Osteocyte (in vitro differentiated cells): ENCODE measurements around the gene NAA60. TPM values are rescaled to one million over a fixed set of nuclear protein-coding genes. Genes with fewer than 3 reads are reported as not detected.
"Not testable (repeated sequence)": the region's sequence is repeated elsewhere in the genome, so short reads cannot be mapped to it uniquely, and the experiment has no call there.

Source experiments
- DNase-seq: peaks from one replicate; pipeline ENCODE4 v3.0.0; 2021; ENCODE audit warnings: mixed read lengths; ENCODE audit not compliant: unreplicated experiment; ENCODE audit errors: extremely low spot score
- H3K27ac Mint-ChIP-seq: one replicate; pipeline ENCODE4 v1.8.0; 2021; ENCODE audit warnings: mild to moderate bottlenecking, mixed read lengths; ENCODE audit not compliant: unreplicated experiment
- H3K27me3 Mint-ChIP-seq: one replicate; pipeline ENCODE4 v1.8.0; 2021; ENCODE audit warnings: mixed read lengths; ENCODE audit not compliant: unreplicated experiment
- H3K36me3 Mint-ChIP-seq: one replicate; pipeline ENCODE4 v1.8.0; 2021; ENCODE audit warnings: mixed read lengths; ENCODE audit not compliant: unreplicated experiment
- H3K4me1 Mint-ChIP-seq: one replicate; pipeline ENCODE4 v1.8.0; 2021; ENCODE audit warnings: mixed read lengths; ENCODE audit not compliant: unreplicated experiment
- H3K4me3 Mint-ChIP-seq: one replicate; pipeline ENCODE4 v1.8.0; 2021; ENCODE audit warnings: mild to moderate bottlenecking, moderate library complexity, mixed read lengths; ENCODE audit not compliant: unreplicated experiment
- H3K9me3 Mint-ChIP-seq: one replicate; pipeline ENCODE4 v1.8.0; 2021; ENCODE audit warnings: mixed read lengths; ENCODE audit not compliant: unreplicated experiment
- CTCF ChIP-seq: fragments of 200-600 bp; sonication (generic); IDR thresholded peaks from 2 replicates; pipeline ENCODE4 v1.5.0; 2021; ENCODE audit warnings: antibody characterized with exemption, mild to moderate bottlenecking, moderate library complexity
- total RNA-seq: library from RNA; stranded (reverse); gene quantifications from 2 replicates; pipeline ENCODE4 v1.2.1, GENCODE V29; 2021

The NAA60 gene
- total RNA-seq, 1 donor from 2014 or later, result 53.9 TPM

- TF ChIP-seq CTCF, result no peak
- Mint-ChIP-seq H3K9me3 (no peaks in the 10 kb centered on the region), H3K27ac (no peak overlapping the region), H3K4me3 (no peak overlapping the region), H3K4me1 (peaks cover 13% of the 10 kb centered on the region), H3K36me3 (peaks cover 3% of the 10 kb centered on the region), H3K27me3 (no peaks in the 10 kb centered on the region)
- DNase-seq, result no peak
Measured at GRCh38 chr16:3474136-3474779, 30.8 kb downstream of the NAA60 start.

GRCh38 chr16:3474870-3475269 lies 31.4 kb downstream of the NAA60 start:
- H3K4me1 Mint-ChIP-seq, result peaks cover 13% of the 10 kb centered on the region
- not testable (repeated sequence) for H3K9me3 Mint-ChIP-seq, H3K36me3 Mint-ChIP-seq, DNase-seq, H3K4me3 Mint-ChIP-seq, H3K27me3 Mint-ChIP-seq, H3K27ac Mint-ChIP-seq

- Mint-ChIP-seq H3K27me3 (no peaks in the 10 kb centered on the region), H3K4me1 (peaks cover 12% of the 10 kb centered on the region), H3K36me3 (peaks cover 2% of the 10 kb centered on the region), H3K9me3 (no peaks in the 10 kb centered on the region), H3K27ac (no peak overlapping the region), H3K4me3 (no peak overlapping the region)
- DNase-seq, result no peak
- no peak for TF ChIP-seq CTCF
Measured at GRCh38 chr16:3475604-3476375, 32.3 kb downstream of the NAA60 start.

- no peak for TF ChIP-seq CTCF
- Mint-ChIP-seq H3K4me3 (no peak overlapping the region), H3K4me1 (peaks cover 11% of the 10 kb centered on the region), H3K27ac (no peak overlapping the region), H3K36me3 (peaks cover 4% of the 10 kb centered on the region), H3K27me3 (no peaks in the 10 kb centered on the region), H3K9me3 (no peaks in the 10 kb centered on the region)
- no peak for DNase-seq
Measured at GRCh38 chr16:3476409-3476808, 32.9 kb downstream of the NAA60 start.

GRCh38 chr16:3478242-3478925 lies 34.9 kb downstream of the NAA60 start:
- H3K36me3 Mint-ChIP-seq, result peaks cover 21% of the 10 kb centered on the region
- TF ChIP-seq CTCF, result no peak
- no peak for DNase-seq

More at GRCh38 chr16:3478242-3478925, 34.9 kb downstream of the NAA60 start:
- H3K4me3 Mint-ChIP-seq, result no peak overlapping the region
- H3K4me1 Mint-ChIP-seq, result peaks cover 7% of the 10 kb centered on the region
- no peaks in the 10 kb centered on the region for H3K9me3 Mint-ChIP-seq
- no peak overlapping the region for H3K27ac Mint-ChIP-seq
- no peaks in the 10 kb centered on the region for H3K27me3 Mint-ChIP-seq
